ENCODE measurements around the gene LRIG3.

Gene LRIG3, protein sequence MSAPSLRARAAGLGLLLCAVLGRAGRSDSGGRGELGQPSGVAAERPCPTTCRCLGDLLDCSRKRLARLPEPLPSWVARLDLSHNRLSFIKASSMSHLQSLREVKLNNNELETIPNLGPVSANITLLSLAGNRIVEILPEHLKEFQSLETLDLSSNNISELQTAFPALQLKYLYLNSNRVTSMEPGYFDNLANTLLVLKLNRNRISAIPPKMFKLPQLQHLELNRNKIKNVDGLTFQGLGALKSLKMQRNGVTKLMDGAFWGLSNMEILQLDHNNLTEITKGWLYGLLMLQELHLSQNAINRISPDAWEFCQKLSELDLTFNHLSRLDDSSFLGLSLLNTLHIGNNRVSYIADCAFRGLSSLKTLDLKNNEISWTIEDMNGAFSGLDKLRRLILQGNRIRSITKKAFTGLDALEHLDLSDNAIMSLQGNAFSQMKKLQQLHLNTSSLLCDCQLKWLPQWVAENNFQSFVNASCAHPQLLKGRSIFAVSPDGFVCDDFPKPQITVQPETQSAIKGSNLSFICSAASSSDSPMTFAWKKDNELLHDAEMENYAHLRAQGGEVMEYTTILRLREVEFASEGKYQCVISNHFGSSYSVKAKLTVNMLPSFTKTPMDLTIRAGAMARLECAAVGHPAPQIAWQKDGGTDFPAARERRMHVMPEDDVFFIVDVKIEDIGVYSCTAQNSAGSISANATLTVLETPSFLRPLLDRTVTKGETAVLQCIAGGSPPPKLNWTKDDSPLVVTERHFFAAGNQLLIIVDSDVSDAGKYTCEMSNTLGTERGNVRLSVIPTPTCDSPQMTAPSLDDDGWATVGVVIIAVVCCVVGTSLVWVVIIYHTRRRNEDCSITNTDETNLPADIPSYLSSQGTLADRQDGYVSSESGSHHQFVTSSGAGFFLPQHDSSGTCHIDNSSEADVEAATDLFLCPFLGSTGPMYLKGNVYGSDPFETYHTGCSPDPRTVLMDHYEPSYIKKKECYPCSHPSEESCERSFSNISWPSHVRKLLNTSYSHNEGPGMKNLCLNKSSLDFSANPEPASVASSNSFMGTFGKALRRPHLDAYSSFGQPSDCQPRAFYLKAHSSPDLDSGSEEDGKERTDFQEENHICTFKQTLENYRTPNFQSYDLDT

DNA sequence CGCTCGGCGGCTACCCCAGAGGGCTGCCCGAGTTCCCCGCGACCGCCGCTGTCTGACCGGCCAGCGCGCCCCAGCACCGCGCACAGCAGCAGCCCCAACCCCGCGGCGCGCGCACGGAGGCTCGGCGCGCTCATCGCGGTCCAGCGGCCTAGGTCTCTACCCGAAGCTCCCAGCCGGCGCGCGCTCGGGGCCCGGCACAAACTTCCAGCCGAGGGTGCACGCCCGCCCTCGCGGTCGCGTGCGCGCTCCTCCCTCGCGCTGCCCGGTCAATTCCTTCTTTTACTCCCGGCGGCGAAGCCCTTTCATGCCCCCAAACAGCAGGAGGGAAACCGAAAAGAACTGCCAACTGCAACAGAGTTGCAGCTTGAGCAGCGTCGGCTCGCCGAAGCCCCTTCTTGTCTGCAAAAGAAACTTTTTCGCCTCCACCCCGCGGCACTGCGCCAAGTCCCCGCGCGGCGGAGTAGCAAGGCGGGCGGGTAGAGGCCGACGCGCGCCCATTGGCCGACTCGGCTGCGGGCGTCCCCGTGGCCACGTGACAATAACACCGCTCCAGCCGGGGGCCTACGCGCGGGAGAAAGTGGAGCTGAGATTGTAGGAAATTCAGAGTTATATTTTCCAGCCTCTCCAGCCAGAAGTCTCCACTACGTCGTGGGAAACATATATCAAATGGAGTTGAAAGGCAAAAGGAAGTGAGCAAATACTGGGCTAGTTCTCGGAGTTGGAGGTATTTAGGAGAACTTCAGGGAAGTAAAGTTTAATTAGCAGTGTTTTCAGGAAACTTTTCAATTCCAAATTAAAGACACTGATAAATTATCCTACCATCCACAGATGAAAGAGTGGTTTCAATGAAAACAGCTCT, at the start of gene LRIG3:
Gene LRIG3, minus strand, starts transcription at position 403 of the 859 bp plus-strand sequence. Its CDS starts 269 bp downstream, at position 134.
- peak; percentile 91 for DNase-seq (ENCODE audit: low read depth)
- TF ChIP-seq CTCF (IDR thresholded peaks at IDR 0.05; ENCODE audit: insufficient read depth, low read depth, low read length, missing control alignments), result peak; percentile 18
- H3K4me3 ChIP-seq (ENCODE audit: low read depth, low read length), result peak within 1 kb of the TSS; percentile 90

GRCh38 chr12:58969237-58969636, 48.9 kb upstream of the LRIG3 start:
- DNase-seq (ENCODE audit: low read depth), result no peak
- TF ChIP-seq CTCF (IDR thresholded peaks at IDR 0.05; ENCODE audit: insufficient read depth, low read depth, low read length, missing control alignments), result no peak
- H3K4me3 ChIP-seq (ENCODE audit: low read depth, low read length), result no peak overlapping the region

DNA sequence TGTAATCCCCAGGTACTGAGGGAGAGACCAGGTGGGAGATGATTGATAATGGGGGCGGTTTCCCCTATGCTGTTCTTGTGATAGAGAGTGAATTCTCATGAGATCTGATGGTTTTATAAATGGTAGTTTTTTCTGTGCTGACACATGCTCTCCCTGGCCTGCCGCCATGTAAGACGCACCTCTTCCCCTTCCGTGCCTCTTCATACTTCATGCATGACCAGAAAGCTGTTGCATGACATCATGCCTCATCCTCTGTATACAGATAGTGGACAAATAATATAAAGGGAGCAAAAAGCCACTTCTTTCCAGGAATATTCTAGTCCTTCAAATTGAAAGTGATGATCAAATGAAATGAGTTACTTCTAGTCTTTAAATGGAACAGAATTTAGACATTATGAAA, 47.3 kb upstream of the LRIG3 start:
- TF ChIP-seq CTCF (IDR thresholded peaks at IDR 0.05; ENCODE audit: insufficient read depth, low read depth, low read length, missing control alignments), result no peak
- H3K4me3 ChIP-seq (ENCODE audit: low read depth, low read length), result no peak overlapping the region
- DNase-seq (ENCODE audit: low read depth), result no peak

GRCh38 chr12:58966939-58967338, 46.6 kb upstream of the LRIG3 start:
- DNase-seq (ENCODE audit: low read depth), result no peak
- TF ChIP-seq CTCF (IDR thresholded peaks at IDR 0.05; ENCODE audit: insufficient read depth, low read depth, low read length, missing control alignments), result no peak
- no peak overlapping the region for H3K4me3 ChIP-seq (ENCODE audit: low read depth, low read length)

GRCh38 chr12:58965568-58965967, 45.3 kb upstream of the LRIG3 start:
- H3K4me3 ChIP-seq (ENCODE audit: low read depth, low read length), result no peak overlapping the region
- no peak for DNase-seq (ENCODE audit: low read depth)
- no peak for TF ChIP-seq CTCF (IDR thresholded peaks at IDR 0.05; ENCODE audit: insufficient read depth, low read depth, low read length, missing control alignments)

DNA sequence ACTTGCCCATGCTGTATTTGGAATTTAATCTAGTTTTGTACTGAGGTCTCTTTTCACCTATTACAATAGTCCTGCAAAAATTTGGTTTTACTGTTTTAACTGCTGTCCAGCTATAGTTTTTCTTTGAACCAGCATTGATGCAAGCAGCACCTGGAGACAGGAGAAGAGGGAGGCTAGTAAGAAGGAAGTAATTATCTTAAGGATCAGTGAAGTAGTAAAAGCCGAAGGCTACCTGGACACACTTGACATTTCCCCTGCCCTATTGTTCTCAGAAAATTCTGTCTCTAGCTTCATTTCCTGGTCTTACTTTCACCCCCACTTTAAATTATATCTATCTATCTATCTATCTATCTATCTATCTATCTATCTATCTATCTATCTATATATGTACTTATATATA, 43.5 kb upstream of the LRIG3 start:
- no peak overlapping the region for H3K4me3 ChIP-seq (ENCODE audit: low read depth, low read length)
- TF ChIP-seq CTCF (IDR thresholded peaks at IDR 0.05; ENCODE audit: insufficient read depth, low read depth, low read length, missing control alignments), result no peak
- DNase-seq (ENCODE audit: low read depth), result no peak
